Measurements from ENCODE around the gene CDK14. TPM values are rescaled to one million over a fixed set of nuclear protein-coding genes. Genes with fewer than 3 reads are reported as not detected.

The CDK14 gene
- total RNA-seq, 4 donors from 2014 or later: 3.5 to 5.1 (median 3.9) TPM

DNA sequence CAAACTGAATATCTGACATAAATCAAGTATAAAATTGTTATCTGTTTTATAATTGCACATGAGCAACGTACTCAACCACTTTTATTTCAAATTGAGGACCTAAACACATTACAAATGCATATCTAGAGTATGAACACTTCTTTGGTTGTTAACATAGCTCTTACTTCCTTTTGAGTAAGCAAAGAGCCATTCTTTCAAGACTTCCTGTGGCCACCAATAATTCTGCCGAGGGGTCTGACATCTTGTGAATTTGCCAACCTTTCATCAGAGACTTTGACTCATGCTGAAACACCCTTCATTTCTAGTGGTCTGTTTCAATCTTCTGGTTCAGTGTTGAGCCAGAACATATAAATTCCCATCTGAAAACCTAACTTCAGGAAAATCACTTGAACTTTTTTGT is 59.4 kb downstream of the CDK14 start:
- H3K27me3 ChIP-seq: no peaks in the 10 kb centered on the region
- TF ChIP-seq POLR2AphosphoS5 (IDR thresholded peaks at IDR 0.05) (no peak), EP300 (IDR thresholded peaks at IDR 0.05) (no peak), POLR2A (IDR thresholded peaks at IDR 0.05) (no peak)
- TF ChIP-seq, protein P1, sequence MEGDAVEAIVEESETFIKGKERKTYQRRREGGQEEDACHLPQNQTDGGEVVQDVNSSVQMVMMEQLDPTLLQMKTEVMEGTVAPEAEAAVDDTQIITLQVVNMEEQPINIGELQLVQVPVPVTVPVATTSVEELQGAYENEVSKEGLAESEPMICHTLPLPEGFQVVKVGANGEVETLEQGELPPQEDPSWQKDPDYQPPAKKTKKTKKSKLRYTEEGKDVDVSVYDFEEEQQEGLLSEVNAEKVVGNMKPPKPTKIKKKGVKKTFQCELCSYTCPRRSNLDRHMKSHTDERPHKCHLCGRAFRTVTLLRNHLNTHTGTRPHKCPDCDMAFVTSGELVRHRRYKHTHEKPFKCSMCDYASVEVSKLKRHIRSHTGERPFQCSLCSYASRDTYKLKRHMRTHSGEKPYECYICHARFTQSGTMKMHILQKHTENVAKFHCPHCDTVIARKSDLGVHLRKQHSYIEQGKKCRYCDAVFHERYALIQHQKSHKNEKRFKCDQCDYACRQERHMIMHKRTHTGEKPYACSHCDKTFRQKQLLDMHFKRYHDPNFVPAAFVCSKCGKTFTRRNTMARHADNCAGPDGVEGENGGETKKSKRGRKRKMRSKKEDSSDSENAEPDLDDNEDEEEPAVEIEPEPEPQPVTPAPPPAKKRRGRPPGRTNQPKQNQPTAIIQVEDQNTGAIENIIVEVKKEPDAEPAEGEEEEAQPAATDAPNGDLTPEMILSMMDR (IDR thresholded peaks at IDR 0.05): no peak
- no peaks in the 10 kb centered on the region for H3K9me3 ChIP-seq
- H3K36me3 ChIP-seq: no peaks in the 10 kb centered on the region
- H3K27ac ChIP-seq: no peak overlapping the region
- no peak overlapping the region for H3K4me3 ChIP-seq
- no peak for DNase-seq (ENCODE audit: low spot score in 2 of 2)
- WGBS: 43% methylated on average over 2 of the region's 2 CpGs
- H3K4me1 ChIP-seq: no peaks in the 10 kb centered on the region

DNA sequence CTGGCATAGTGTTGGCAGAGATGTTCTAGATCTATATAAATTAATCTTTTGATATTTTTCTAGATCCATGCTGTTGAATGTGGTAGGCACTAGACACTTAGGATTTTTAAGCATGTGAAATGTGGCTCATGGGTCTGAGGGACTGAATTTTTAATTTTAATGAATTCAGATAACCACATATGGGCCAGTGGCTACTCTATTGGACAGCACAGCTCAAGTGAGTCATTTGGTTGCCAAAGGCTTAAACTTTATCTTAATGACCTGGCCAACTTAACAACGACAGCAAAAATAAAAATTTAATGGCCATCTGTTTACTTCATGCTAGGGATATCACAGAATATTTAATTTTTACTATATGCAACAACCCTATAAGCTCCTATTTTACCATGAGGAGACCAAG is 61.4 kb downstream of the CDK14 start:
- H3K9me3 ChIP-seq: no peaks in the 10 kb centered on the region
- H3K36me3 ChIP-seq: no peaks in the 10 kb centered on the region
- TF ChIP-seq POLR2A (IDR thresholded peaks at IDR 0.05): no peak
- no peak for TF ChIP-seq EP300 (IDR thresholded peaks at IDR 0.05)
- TF ChIP-seq POLR2AphosphoS5 (IDR thresholded peaks at IDR 0.05): no peak
- TF ChIP-seq, protein P1 (IDR thresholded peaks at IDR 0.05): no peak
- no peak for DNase-seq (ENCODE audit: low spot score in 2 of 2)
- WGBS: 83% methylated on average over 1 of the region's 1 CpG
- no peak overlapping the region for H3K4me3 ChIP-seq
- no peak overlapping the region for H3K27ac ChIP-seq
- peaks cover 4% of the 10 kb centered on the region for H3K4me1 ChIP-seq
- H3K27me3 ChIP-seq: no peaks in the 10 kb centered on the region

DNA sequence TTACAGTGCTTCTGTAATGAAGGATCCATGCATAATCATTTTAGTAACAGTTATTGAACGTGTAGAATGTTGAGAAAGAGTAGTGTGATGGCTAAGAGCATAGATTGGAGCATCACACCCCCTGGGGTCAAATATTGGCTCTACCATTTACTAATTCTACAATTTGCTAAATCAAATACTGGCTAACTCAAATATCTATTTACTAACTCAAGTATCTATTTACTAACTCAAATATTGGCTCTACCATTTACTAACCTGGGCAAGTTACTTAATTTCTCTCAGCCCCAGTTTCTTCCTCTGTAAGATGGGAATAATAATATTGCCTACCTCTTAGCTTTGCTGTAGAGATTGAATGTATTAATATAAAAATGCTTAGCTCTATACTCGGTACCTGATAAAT is 64.0 kb downstream of the CDK14 start:
- H3K9me3 ChIP-seq: no peaks in the 10 kb centered on the region
- H3K27ac ChIP-seq: no peak overlapping the region
- H3K36me3 ChIP-seq: no peaks in the 10 kb centered on the region
- H3K4me3 ChIP-seq: no peak overlapping the region
- TF ChIP-seq EP300 (IDR thresholded peaks at IDR 0.05) (no peak), POLR2A (IDR thresholded peaks at IDR 0.05) (no peak)
- H3K27me3 ChIP-seq: no peaks in the 10 kb centered on the region
- DNase-seq (ENCODE audit: low spot score in 2 of 2): no peak
- WGBS: 89% methylated on average over 2 of the region's 2 CpGs
- peaks cover 4% of the 10 kb centered on the region for H3K4me1 ChIP-seq

DNA sequence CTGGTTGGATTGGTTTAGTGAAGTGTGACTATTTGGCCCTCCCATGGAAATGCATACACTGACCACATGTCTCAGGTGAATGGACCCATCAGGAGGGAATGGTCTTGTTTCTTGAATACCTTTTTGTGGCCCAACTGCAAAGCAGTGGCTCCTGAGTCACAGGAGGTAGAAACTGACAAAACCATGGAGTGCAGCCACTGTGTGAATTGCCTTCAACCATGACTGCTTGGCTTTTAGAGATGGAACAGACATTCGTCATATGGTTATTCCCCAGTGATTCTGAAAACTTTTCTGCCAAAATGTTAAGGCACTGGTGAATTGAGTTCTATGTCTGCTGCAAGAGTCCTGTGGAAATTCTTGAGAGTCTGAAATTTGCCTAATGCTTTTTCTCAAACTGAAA is 64.7 kb downstream of the CDK14 start:
- 65% methylated on average over 1 of the region's 1 CpG for WGBS
- H3K27ac ChIP-seq: no peak overlapping the region
- no peaks in the 10 kb centered on the region for H3K9me3 ChIP-seq
- no peaks in the 10 kb centered on the region for H3K36me3 ChIP-seq
- no peak for DNase-seq (ENCODE audit: low spot score in 2 of 2)
- peaks cover 4% of the 10 kb centered on the region for H3K4me1 ChIP-seq
- no peak overlapping the region for H3K4me3 ChIP-seq
- TF ChIP-seq POLR2A (IDR thresholded peaks at IDR 0.05) (no peak), EP300 (IDR thresholded peaks at IDR 0.05) (no peak), POLR2AphosphoS5 (IDR thresholded peaks at IDR 0.05) (no peak)
- TF ChIP-seq, protein P1 (IDR thresholded peaks at IDR 0.05): no peak
- no peaks in the 10 kb centered on the region for H3K27me3 ChIP-seq

DNA sequence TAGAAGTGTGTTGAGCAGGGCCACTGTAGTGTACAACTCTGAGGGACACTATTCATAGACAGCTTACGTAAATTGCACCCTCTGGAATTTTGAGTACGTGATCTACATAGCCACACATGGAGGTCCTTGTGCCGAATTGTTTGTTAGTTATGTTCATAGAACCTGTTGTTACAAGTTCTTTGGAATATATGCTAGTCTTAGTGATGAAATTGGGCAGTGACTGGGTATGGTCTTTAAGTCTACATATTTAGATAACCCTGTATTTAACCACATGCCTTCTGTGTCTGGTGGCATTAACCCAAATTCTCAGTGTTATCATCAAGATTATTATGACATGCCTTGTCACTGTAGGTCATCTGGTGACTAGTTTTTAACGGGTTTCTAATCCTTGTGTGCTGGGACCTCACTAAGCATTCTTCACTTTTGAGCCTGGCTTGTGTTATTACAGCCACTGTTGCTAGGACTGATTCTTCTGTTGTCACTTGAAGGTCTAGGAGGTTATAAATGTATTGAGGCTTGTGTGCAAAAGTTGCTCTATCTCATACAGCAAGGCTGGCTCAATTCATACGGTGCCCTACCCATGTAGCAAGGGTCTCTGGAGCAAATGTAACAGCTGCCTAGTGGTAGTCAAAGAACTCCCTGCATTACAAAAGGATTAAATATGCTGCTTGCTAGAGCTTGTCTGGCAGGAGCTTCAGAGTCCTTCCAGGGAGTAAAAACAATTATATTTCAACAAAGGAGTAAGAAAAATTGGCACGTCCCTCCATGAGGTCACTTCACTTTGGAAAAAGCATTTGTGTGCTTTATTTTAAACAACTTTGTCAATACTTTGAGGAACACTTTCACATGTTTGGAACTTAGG is 65.4 kb downstream of the CDK14 start:
- no peak for DNase-seq (ENCODE audit: low spot score in 2 of 2)
- WGBS: 60% methylated on average over 6 of the region's 6 CpGs
- H3K4me1 ChIP-seq: peaks cover 4% of the 10 kb centered on the region
- TF ChIP-seq EP300 (IDR thresholded peaks at IDR 0.05) (no peak), POLR2AphosphoS5 (IDR thresholded peaks at IDR 0.05) (no peak), POLR2A (IDR thresholded peaks at IDR 0.05) (no peak)
- TF ChIP-seq, protein P1 (IDR thresholded peaks at IDR 0.05): no peak
- H3K36me3 ChIP-seq: no peaks in the 10 kb centered on the region
- H3K9me3 ChIP-seq: no peaks in the 10 kb centered on the region
- H3K27me3 ChIP-seq: no peaks in the 10 kb centered on the region
- H3K4me3 ChIP-seq: no peak overlapping the region
- no peak overlapping the region for H3K27ac ChIP-seq
